Muscle of back (tissue), 11 donors: Measurements from ENCODE around the gene TMBIM4. TPM values are rescaled to one million over a fixed set of nuclear protein-coding genes. Genes with fewer than 3 reads are reported as not detected.
"Not testable (repeated sequence)": the region's sequence is repeated elsewhere in the genome, so short reads cannot be mapped to it uniquely, and the experiment has no call there.

Experiments used
- DNase-seq, 3 donors: peaks; one replicate each; pipeline versions ENCODE4 v3.0.0 to v3.0.0-alpha.2; 2013
- polyA plus RNA-seq, 10 donors: library from polyadenylated mRNA; unstranded; fragments of 120-200 nt; gene quantifications; one replicate each; pipeline ENCODE4 v1.2.1, GENCODE V29; 2013; ENCODE audit not compliant: insufficient read length in 10 of 10

The TMBIM4 gene
- polyA plus RNA-seq, 10 donors: 64.7 to 101 (median 82.4) TPM

GRCh38 chr12:66188584-66189485 is 19.0 kb upstream of the TMBIM4 start, which contains the start of gene IRAK3:
IRAK3 (plus strand) TSS chr12:66189214; CDS start chr12:66189300, 86 bp downstream.
- DNase-seq: peak in 2 of 3 donors; percentile 66 to 92

GRCh38 chr12:66187821-66188220 is 18.0 kb upstream of the TMBIM4 start:
- DNase-seq: no peak

GRCh38 chr12:66187036-66187435 is 17.2 kb upstream of the TMBIM4 start:
- no peak for DNase-seq

- DNase-seq: not testable (repeated sequence)
Observed at GRCh38 chr12:66184822-66185221, 15.0 kb upstream of the TMBIM4 start.

- DNase-seq: no peak
Observed at GRCh38 chr12:66182956-66183355, 13.2 kb upstream of the TMBIM4 start.

GRCh38 chr12:66176105-66176900 is 6.5 kb upstream of the TMBIM4 start:
- peak in 1 of 3 donors; percentile 81 for DNase-seq

GRCh38 chr12:66174391-66175325 is 4.9 kb upstream of the TMBIM4 start:
- not testable (repeated sequence) for DNase-seq

- no peak for DNase-seq
Observed at GRCh38 chr12:66170606-66171005, 810 bp upstream of the TMBIM4 start.

- no peak for DNase-seq
Observed at GRCh38 chr12:66168410-66168809, 1.4 kb downstream of the TMBIM4 start.

GRCh38 chr12:66166561-66166960 is 3.2 kb downstream of the TMBIM4 start:
- DNase-seq: no peak

GRCh38 chr12:66165141-66165540 is 4.7 kb downstream of the TMBIM4 start:
- no peak for DNase-seq

GRCh38 chr12:66164349-66164821 is 5.4 kb downstream of the TMBIM4 start:
- DNase-seq: no peak

- no peak for DNase-seq
Observed at GRCh38 chr12:66163289-66163688, 6.5 kb downstream of the TMBIM4 start.

GRCh38 chr12:66162701-66163100 is 7.1 kb downstream of the TMBIM4 start:
- DNase-seq: no peak

GRCh38 chr12:66160704-66161103 is 9.1 kb downstream of the TMBIM4 start:
- no peak for DNase-seq

GRCh38 chr12:66159123-66159522 is 10.7 kb downstream of the TMBIM4 start:
- no peak for DNase-seq

- DNase-seq: no peak
Observed at GRCh38 chr12:66156654-66157053, 13.1 kb downstream of the TMBIM4 start.

GRCh38 chr12:66154776-66155175 is 15.0 kb downstream of the TMBIM4 start:
- DNase-seq: no peak

- DNase-seq: no peak
Observed at GRCh38 chr12:66152732-66153131, 17.1 kb downstream of the TMBIM4 start.

GRCh38 chr12:66149702-66150398 is 19.9 kb downstream of the TMBIM4 start:
- DNase-seq: no peak
